Lower lobe of right lung (tissue), 2 donors: ENCODE measurements around the gene TUBB. TPM values are rescaled to one million over a fixed set of nuclear protein-coding genes. Genes with fewer than 3 reads are reported as not detected.

Source experiments
- ATAC-seq, 2 donors: fragments of 200-7000 bp; cut with Tn5 transposase; one replicate each; pipeline ENCODE4 v1.9.1; 2020 to 2022; ENCODE audit warnings: mild to moderate bottlenecking in 2 of 2, moderate library complexity in 2 of 2
- DNase-seq: peaks from one replicate; pipeline ENCODE4 v3.0.0-alpha.2; 2020
- H3K27ac ChIP-seq: fragments of 200-600 bp; one replicate; pipeline ENCODE4 v1.8.0; 2022
- H3K27me3 ChIP-seq: fragments of 200-600 bp; one replicate; pipeline ENCODE4 v1.8.0; 2022; ENCODE audit warnings: low read depth
- H3K36me3 ChIP-seq: fragments of 200-600 bp; one replicate; pipeline ENCODE4 v1.8.0; 2022; ENCODE audit warnings: mild to moderate bottlenecking
- H3K4me1 ChIP-seq: fragments of 200-600 bp; one replicate; pipeline ENCODE4 v1.8.0; 2022
- H3K4me3 ChIP-seq: fragments of 200-600 bp; one replicate; pipeline ENCODE4 v1.8.0; 2022; ENCODE audit warnings: mild to moderate bottlenecking
- H3K9me3 ChIP-seq: fragments of 200-600 bp; one replicate; pipeline ENCODE4 v1.8.0; 2022
- CTCF ChIP-seq: fragments of 200-600 bp; IDR thresholded peaks from one replicate; pipeline ENCODE4 v1.8.0; 2022; ENCODE audit warnings: antibody characterized with exemption, mild to moderate bottlenecking
- intact Hi-C: fragments of 100-400 bp; cut with DNase I; formaldehyde crosslinking; loops from one replicate; pipeline ENCODE4 v1.11.0; 2022
- long read RNA-seq: library from polyadenylated mRNA; unstranded; transcript quantifications from one replicate; pipeline ENCODE4 v2.0.0, GENCODE V29; 2021
- total RNA-seq: library from RNA; stranded (reverse); fragmentation: NEBNext Ultra II Directional; extraction: Animal tissue kit (Norgen Biotek cat#: 25700); gene quantifications from one replicate; pipeline ENCODE4 v1.2.1, GENCODE V29; 2021
- donor health status: DM: no; HTN: yes; CAD: no; lungs with severe emphysema.

The TUBB gene
- 292 TPM for total RNA-seq
- long read RNA-seq, transcript TUBB-205 (4 exons, 2,670 nt) = major isoform, 596 of 758 reads
- long read RNA-seq, partial matches to known transcripts = 143 of 758 reads
- long read RNA-seq, other reads (novel, unspliced or antisense) = 17 of 758 reads

GRCh38 chr6:30719791-30720737 is at the start of gene TUBB:
Gene TUBB (plus strand): TSS chr6:30720352. CDS start chr6:30720507, 155 bp downstream.
- H3K4me3 ChIP-seq = peak within 1 kb of the TSS; percentile 93
- no peak for TF ChIP-seq CTCF
- peaks cover 36% of the 10 kb centered on the region for H3K36me3 ChIP-seq
- peaks cover 54% of the 10 kb centered on the region for H3K4me1 ChIP-seq
- H3K9me3 ChIP-seq = no peaks in the 10 kb centered on the region
- no peaks in the 10 kb centered on the region for H3K27me3 ChIP-seq
- peak within 1 kb of the TSS; percentile 94 for H3K27ac ChIP-seq
- peak; percentile 83 to 88 for ATAC-seq
- DNase-seq = peak; percentile 98
- intact Hi-C loops = loop anchor here (5.0 kb wide), 1 partner anchor 43 kb away; no protein-coding TSS in a partner anchor

- intact Hi-C loops = no loop called here
- no peak overlapping the region for H3K4me3 ChIP-seq
These were observed 49.2 kb upstream of the TUBB start for GRCh38 chr6:30670760-30671527.

GRCh38 chr6:30672445-30673253 is 47.5 kb upstream of the TUBB start, which contains the start of gene DHX16:
Gene DHX16 (minus strand): TSS chr6:30673006. CDS start chr6:30672841, 165 bp downstream.
- Histone ChIP-seq H3K27me3 (no peaks in the 10 kb centered on the region), H3K4me1 (peaks cover 22% of the 10 kb centered on the region), H3K27ac (peak within 1 kb of the TSS; percentile 75), H3K9me3 (no peaks in the 10 kb centered on the region), H3K36me3 (peaks cover 54% of the 10 kb centered on the region), H3K4me3 (peak within 1 kb of the TSS; percentile 90)
- peak; percentile 94 to 96 for ATAC-seq
- TF ChIP-seq CTCF = peak; percentile 84
- DNase-seq = peak; percentile 96
- intact Hi-C loops = no loop called here

More at GRCh38 chr6:30670760-30671527, 49.2 kb upstream of the TUBB start:
- no peak for DNase-seq
- H3K36me3 ChIP-seq = peaks cover 54% of the 10 kb centered on the region
- H3K4me1 ChIP-seq = peaks cover 22% of the 10 kb centered on the region
- no peaks in the 10 kb centered on the region for H3K9me3 ChIP-seq
- no peak for TF ChIP-seq CTCF
- no peak overlapping the region for H3K27ac ChIP-seq
- no peaks in the 10 kb centered on the region for H3K27me3 ChIP-seq
- no peak for ATAC-seq

GRCh38 chr6:30676660-30677285 is 43.4 kb upstream of the TUBB start:
- no peak overlapping the region for H3K27ac ChIP-seq
- no peaks in the 10 kb centered on the region for H3K9me3 ChIP-seq
- intact Hi-C loops = loop anchor here (5.0 kb wide), 1 partner anchor 46 kb away; the partner anchor contains the start of gene TUBB
- DNase-seq (no peak), ATAC-seq (no peak)
- no peak overlapping the region for H3K4me3 ChIP-seq
- no peak for TF ChIP-seq CTCF
- H3K4me1 ChIP-seq = peaks cover 44% of the 10 kb centered on the region
- H3K36me3 ChIP-seq = peaks cover 51% of the 10 kb centered on the region
- no peaks in the 10 kb centered on the region for H3K27me3 ChIP-seq
